Activated CD8-positive, alpha-beta T cell treated with anti-CD3 and anti-CD28 coated beads for 36 hours (primary cell): Measurements from ENCODE around the gene DDX51. TPM values are rescaled to one million over a fixed set of nuclear protein-coding genes. Genes with fewer than 3 reads are reported as not detected.

Source experiments
- ATAC-seq: fragments of 200-7000 bp; cut with Tn5 transposase; one replicate; pipeline ENCODE4 v1.10.0; 2021; ENCODE audit warnings: mild to moderate bottlenecking, moderate library complexity
- CTCF ChIA-PET: fragments of 350-600 bp; sonication (Branson Sonifier 250); formaldehyde crosslinking; loops from one replicate; lab custom pipeline; 2021; ENCODE audit warnings: antibody characterized with exemption; lab: Charles Lee
- POLR2A ChIA-PET: fragments of 350-600 bp; sonication (Branson Sonifier 250); formaldehyde crosslinking; loops from one replicate; lab custom pipeline; 2021; ENCODE audit warnings: antibody characterized with exemption; lab: Charles Lee
- DNase-seq: peaks from one replicate; pipeline ENCODE4 v3.0.0-alpha.2; 2020
- H3K27ac Mint-ChIP-seq: one replicate; pipeline ENCODE4 v1.8.0; 2021; ENCODE audit warnings: mild to moderate bottlenecking, mixed read lengths
- H3K27me3 Mint-ChIP-seq: one replicate; pipeline ENCODE4 v1.8.0; 2021; ENCODE audit warnings: mixed read lengths
- H3K36me3 Mint-ChIP-seq: one replicate; pipeline ENCODE4 v1.8.0; 2021; ENCODE audit warnings: low read depth, mixed read lengths
- H3K4me1 Mint-ChIP-seq: one replicate; pipeline ENCODE4 v1.8.0; 2021; ENCODE audit warnings: low read depth, mixed read lengths
- H3K4me3 Mint-ChIP-seq: one replicate; pipeline ENCODE4 v1.8.0; 2021; ENCODE audit warnings: mild to moderate bottlenecking, moderate library complexity, mixed read lengths
- H3K9me3 Mint-ChIP-seq: one replicate; pipeline ENCODE4 v1.8.0; 2021; ENCODE audit warnings: mixed read lengths
- intact Hi-C: fragments of 100-400 bp; cut with micrococcal nuclease; formaldehyde crosslinking; loops from one replicate; pipeline ENCODE4 v1.10.0; 2022
- total RNA-seq, 2 experiments: library from RNA; stranded (reverse); gene quantifications; one replicate each; pipeline ENCODE4 v1.2.3, GENCODE V29; 2021
- TF ChIP-seq, protein P1 (sequence below): fragments of 200-600 bp; IDR thresholded peaks from one replicate; pipeline ENCODE4 v1.8.0; 2022; ENCODE audit warnings: antibody characterized with exemption, mild to moderate bottlenecking

Gene DDX51
- total RNA-seq, 2 experiments from 2014 or later = 24.1 to 25.5 TPM

DNA sequence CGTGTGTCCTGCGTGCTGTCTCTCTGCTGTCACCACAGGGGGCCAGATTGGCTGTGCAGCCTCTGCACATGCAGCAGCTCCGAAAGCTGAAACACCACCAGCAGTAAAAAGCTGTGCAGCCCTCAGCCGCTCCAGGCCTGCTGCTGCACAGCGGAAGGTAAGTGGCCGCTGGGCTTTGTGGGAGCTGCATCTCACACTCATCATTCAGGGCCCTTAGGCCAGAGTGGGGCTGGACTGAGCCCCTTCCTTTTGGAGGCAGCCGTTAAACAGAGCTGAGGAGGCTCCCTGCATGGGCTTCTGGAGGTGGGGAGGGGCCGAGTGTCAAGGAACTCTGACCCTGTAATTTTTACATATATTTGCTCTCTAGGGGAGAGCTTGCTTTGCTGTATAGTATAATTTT lies 17.1 kb downstream of the DDX51 start:
- no peak overlapping the region for H3K4me3 Mint-ChIP-seq
- TF ChIP-seq, protein P1, sequence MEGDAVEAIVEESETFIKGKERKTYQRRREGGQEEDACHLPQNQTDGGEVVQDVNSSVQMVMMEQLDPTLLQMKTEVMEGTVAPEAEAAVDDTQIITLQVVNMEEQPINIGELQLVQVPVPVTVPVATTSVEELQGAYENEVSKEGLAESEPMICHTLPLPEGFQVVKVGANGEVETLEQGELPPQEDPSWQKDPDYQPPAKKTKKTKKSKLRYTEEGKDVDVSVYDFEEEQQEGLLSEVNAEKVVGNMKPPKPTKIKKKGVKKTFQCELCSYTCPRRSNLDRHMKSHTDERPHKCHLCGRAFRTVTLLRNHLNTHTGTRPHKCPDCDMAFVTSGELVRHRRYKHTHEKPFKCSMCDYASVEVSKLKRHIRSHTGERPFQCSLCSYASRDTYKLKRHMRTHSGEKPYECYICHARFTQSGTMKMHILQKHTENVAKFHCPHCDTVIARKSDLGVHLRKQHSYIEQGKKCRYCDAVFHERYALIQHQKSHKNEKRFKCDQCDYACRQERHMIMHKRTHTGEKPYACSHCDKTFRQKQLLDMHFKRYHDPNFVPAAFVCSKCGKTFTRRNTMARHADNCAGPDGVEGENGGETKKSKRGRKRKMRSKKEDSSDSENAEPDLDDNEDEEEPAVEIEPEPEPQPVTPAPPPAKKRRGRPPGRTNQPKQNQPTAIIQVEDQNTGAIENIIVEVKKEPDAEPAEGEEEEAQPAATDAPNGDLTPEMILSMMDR = no peak
- DNase-seq (no peak), ATAC-seq (no peak)
- H3K4me1 Mint-ChIP-seq = no peaks in the 10 kb centered on the region
- intact Hi-C loops = no loop called here
- ChIA-PET CTCF (no interaction called here), POLR2A (interaction anchor here (1.1 to 1.6 kb wide), 2 partner anchors 10 to 19 kb away, joined by 3 to 5 read pairs; no protein-coding TSS in a partner anchor)
- H3K36me3 Mint-ChIP-seq = peaks cover 55% of the 10 kb centered on the region
- H3K27me3 Mint-ChIP-seq = no peaks in the 10 kb centered on the region
- no peak overlapping the region for H3K27ac Mint-ChIP-seq
- no peaks in the 10 kb centered on the region for H3K9me3 Mint-ChIP-seq

DNA sequence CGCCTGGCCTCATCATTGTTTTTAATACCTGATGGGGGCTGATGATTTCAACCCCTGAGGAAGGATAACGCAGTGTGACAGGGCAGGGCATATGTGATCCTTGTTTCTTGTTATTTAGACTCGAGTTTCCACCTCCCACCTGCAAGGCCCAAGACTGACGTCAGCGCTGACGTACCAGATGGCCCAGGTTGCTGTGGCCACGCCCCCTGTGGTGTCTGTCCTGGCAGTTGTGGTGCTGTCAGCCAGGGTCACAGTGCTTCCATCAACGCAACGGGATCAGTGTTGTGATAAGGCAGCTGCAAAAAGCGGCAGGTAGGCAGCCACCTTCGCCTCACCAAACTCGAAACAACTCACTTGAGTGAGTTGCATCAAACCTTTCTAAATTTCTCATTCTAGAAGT lies 18.4 kb downstream of the DDX51 start:
- no peaks in the 10 kb centered on the region for H3K9me3 Mint-ChIP-seq

DNA sequence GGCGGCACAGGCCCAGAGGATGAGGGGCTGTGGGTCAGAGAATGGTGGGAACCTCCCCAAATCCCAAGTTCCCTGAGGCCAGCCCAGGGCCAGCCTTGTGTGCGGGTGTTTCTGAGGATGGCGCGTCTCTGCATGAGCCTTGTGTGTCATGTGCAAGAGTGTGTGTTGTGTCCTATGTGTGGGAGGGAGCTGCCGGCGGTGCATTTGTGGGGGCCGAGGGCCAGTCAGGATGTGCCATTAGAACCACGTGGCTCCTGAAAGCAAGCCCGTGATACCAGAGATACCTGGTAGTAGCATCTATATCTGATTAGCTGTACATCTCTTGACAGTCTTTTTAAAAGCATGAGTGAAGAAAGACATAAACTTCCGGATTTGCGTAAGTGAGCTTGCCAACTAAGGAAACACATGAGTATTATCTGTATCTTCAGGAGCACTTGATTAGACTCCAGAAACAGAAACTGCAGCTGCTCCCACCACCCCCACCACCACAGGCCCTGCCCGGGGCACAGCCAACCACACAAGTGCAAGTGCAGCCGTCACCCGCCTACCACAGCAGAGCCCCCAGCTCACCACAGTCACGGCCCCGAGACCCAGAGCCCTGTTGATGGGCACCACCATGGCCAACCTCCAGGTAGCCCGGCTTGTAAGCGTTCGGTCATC lies 19.2 kb downstream of the DDX51 start:
- no peaks in the 10 kb centered on the region for H3K27me3 Mint-ChIP-seq
- peaks cover 60% of the 10 kb centered on the region for H3K36me3 Mint-ChIP-seq
- TF ChIP-seq, protein P1 = no peak
- intact Hi-C loops = no loop called here
- CTCF ChIA-PET = no interaction called here
- H3K4me1 Mint-ChIP-seq = no peaks in the 10 kb centered on the region
- H3K27ac Mint-ChIP-seq = no peak overlapping the region
- H3K4me3 Mint-ChIP-seq = no peak overlapping the region
- DNase-seq (no peak), ATAC-seq (no peak)
- POLR2A ChIA-PET = no interaction called here
- no peaks in the 10 kb centered on the region for H3K9me3 Mint-ChIP-seq

More for the DNA sequence above, 18.4 kb downstream of the DDX51 start:
- ChIA-PET POLR2A (no interaction called here), CTCF (no interaction called here)
- no peaks in the 10 kb centered on the region for H3K4me1 Mint-ChIP-seq
- DNase-seq = no peak
- H3K36me3 Mint-ChIP-seq = peaks cover 56% of the 10 kb centered on the region
- no peak overlapping the region for H3K4me3 Mint-ChIP-seq
- TF ChIP-seq, protein P1 = no peak
- no peaks in the 10 kb centered on the region for H3K27me3 Mint-ChIP-seq
- H3K27ac Mint-ChIP-seq = no peak overlapping the region
- ATAC-seq = no peak
- intact Hi-C loops = no loop called here

DNA sequence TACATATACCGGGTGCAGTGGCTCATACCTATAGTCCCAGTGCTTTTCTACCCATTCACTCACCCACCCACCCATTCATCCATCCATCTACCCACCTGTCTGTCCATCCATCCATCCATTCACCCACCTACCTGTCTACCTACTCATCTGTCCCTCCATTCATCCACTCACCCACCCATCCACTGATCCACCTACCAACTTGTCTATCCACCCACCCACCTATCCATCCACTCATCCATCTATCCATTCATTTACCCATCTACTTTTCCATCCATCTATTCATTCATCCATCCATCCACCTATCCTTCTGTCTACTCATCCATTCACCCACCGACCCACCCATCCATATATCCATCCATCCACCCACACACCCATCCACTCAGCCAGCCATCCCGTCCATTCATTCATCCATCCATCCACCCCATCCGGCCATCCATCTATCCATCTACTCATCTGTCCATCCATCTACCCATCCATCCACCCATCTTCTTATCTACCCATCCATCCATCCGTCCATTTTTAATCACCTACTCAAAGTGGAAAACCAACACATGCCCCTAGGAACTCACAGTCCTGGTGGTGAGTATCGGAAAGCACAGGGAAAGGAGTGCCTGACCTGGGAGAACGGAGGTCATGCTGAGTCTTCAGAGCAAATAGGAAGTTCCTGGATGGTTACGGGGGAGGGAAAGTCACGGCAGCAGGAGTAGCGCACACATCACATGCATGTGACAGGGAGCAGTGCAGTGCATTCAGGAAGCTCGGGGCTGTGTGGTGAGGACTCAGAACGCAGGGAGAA lies 20.0 kb downstream of the DDX51 start:
- Mint-ChIP-seq H3K4me3 (no peak overlapping the region), H3K27me3 (no peaks in the 10 kb centered on the region), H3K27ac (no peak overlapping the region), H3K9me3 (no peaks in the 10 kb centered on the region), H3K36me3 (peaks cover 57% of the 10 kb centered on the region), H3K4me1 (no peaks in the 10 kb centered on the region)
- TF ChIP-seq, protein P1 = no peak
- ATAC-seq = no peak
- intact Hi-C loops = no loop called here
- no peak for DNase-seq
- POLR2A ChIA-PET = no interaction called here
- CTCF ChIA-PET = no interaction called here

DNA sequence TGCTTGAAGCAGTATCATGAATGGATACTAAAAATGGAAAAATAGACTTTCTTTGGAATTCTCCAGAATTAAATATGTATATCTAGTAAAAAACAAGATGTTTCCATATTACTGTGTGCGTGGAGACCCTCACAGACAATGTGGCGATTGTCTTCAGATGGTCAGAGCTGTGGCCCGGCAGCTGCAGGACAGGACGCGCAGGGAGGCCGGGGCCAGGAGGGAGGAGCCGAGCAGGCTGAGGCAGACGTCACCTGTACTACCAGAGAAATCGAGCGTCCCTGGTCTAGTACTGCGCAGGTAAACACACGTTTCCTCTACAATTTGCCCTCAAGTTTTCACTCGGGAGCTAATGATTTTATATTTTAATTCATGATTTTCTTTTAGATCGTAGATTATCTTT lies 22.8 kb downstream of the DDX51 start:
- Mint-ChIP-seq H3K4me3 (no peak overlapping the region), H3K27me3 (no peaks in the 10 kb centered on the region), H3K4me1 (no peaks in the 10 kb centered on the region), H3K27ac (no peak overlapping the region), H3K36me3 (peaks cover 32% of the 10 kb centered on the region), H3K9me3 (no peaks in the 10 kb centered on the region)
- no peak for ATAC-seq
- POLR2A ChIA-PET = no interaction called here
- intact Hi-C loops = no loop called here
- DNase-seq = no peak
- TF ChIP-seq, protein P1 = no peak
- CTCF ChIA-PET = no interaction called here
